Coronary artery (tissue), 2 donors: ENCODE measurements around the gene LYL1.
A peak's percentile ranks its signal among the peaks of the same experiment; 100 is the strongest.

ENCODE experiments used
- DNase-seq: peaks from one replicate; pipeline ENCODE4 v3.0.0-alpha.2; 2017; ENCODE audit warnings: low spot score
- H3K27ac ChIP-seq, 2 donors: fragments of 200-600 bp; sonication (generic); one replicate each; pipeline ENCODE4 v1.5.1; 2016 to 2019
- H3K4me3 ChIP-seq: fragments of 200-600 bp; sonication (generic); 2 replicates; pipeline ENCODE4 v1.5.1; 2016; ENCODE audit warnings: mild to moderate bottlenecking, moderate library complexity
- CTCF ChIP-seq: fragments of 200-600 bp; sonication (generic); IDR thresholded peaks from one replicate; pipeline ENCODE4 v1.5.1; 2019; ENCODE audit warnings: antibody characterized with exemption

Gene LYL1

GRCh38 chr19:13085666-13086065 lies 17.0 kb downstream of the LYL1 start:
- no peak for DNase-seq

DNA sequence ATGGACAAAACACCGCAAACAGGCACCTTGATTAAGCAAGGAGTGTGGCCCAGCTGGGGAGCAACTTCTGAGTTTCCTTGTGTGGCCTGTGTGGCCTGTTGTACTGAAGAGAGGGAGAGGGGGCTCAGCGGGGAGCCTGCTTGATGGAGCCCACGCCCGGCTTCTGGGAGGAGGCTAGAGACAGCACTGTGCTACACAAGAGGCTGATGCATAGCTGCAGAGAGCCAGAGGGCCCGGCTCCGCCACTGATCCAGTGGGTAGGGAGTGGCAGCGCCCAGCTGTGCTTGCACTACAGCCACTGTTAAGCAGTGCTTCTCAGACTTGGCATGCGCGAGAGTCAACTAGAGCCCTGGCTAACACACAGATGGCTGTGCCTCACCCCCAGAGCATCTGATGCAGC lies 19.0 kb downstream of the LYL1 start:
- no peak for DNase-seq
- Histone ChIP-seq H3K27ac (peak overlapping the region; percentile 19 to 78), H3K4me3 (no peak overlapping the region)
- no peak for TF ChIP-seq CTCF

More at GRCh38 chr19:13085666-13086065, 17.0 kb downstream of the LYL1 start:
- peak overlapping the region in 1 of 2 donors; percentile 77 for H3K27ac ChIP-seq
- no peak overlapping the region for H3K4me3 ChIP-seq
- no peak for TF ChIP-seq CTCF

DNA sequence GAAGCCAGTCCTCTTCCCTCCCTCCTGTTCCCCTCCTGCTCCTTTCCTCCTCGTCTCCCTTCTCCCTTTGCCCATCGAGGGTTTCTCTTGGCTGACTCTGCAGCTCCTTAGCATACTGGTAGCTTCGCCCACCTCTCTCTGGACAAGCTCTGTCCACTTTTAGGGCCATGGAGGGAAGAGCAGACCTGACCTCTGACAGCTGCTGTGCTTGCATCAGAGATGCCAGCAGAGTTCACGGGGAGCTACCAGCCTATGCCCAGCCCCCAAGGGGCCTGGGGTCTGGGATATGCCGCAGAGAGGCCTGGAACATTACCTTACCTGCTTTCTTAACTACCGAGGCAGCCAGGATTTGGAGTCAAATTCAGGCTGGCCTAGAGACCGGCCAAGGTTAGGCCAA lies 19.7 kb downstream of the LYL1 start:
- Histone ChIP-seq H3K4me3 (no peak overlapping the region), H3K27ac (peak overlapping the region; percentile 37 to 78)
- DNase-seq, result no peak
- no peak for TF ChIP-seq CTCF

DNA sequence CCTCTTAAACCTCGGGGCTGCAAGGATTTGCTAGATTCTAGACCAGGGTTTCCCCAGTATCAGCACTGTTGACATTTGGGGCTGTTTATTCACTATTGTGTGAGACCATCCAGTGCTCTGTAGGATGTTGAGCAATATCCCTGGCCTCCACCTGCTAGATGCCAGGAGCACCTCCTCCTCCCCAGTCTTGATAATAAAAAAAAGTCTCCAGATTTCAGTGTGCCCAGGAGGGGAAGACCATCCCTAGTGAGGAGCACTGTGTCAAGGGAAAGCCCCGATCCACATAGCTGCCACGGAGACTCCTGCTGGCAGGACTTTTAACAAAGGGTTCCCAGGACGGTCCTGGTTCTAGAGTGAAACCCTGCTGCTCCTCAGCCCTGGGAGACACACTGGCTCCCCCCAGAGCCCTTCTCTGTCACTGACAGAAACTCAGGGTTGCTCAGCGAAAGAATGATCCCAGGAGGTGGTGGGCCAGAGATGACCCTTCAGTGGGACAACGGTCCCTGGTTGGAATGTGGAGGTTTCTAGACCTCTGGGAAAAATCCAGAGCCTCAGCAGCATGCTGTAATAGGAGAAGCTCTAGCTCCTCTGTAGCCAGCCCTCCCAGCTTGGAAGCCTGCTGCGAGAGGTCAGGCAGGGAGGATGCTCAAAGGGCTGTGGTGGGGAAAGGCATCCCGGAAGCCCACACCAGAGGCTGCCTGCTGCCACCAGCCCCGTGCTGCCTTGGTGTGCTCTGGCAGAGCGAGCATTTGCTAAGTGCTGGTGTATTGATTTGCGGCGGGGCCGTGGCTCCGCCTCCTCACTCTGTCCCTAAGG lies 20.3 kb downstream of the LYL1 start:
- no peak for TF ChIP-seq CTCF
- Histone ChIP-seq H3K4me3 (no peak overlapping the region), H3K27ac (peak overlapping the region; percentile 37 to 78)
- no peak for DNase-seq

GRCh38 chr19:13079542-13079986 lies 23.1 kb downstream of the LYL1 start:
- peak overlapping the region; percentile 61 to 78 for H3K27ac ChIP-seq
- no peak for TF ChIP-seq CTCF
- DNase-seq, result no peak
- H3K4me3 ChIP-seq, result no peak overlapping the region

- Histone ChIP-seq H3K27ac (peak overlapping the region; percentile 61 to 78), H3K4me3 (no peak overlapping the region)
- DNase-seq, result no peak
- TF ChIP-seq CTCF, result no peak
These were observed 23.6 kb downstream of the LYL1 start for GRCh38 chr19:13078897-13079541.
